SK-N-MC (cell line): ENCODE data around the gene SLC18A3.

Experiments
- DNase-seq: peaks from one replicate; pipeline ENCODE4 v3.0.0-alpha.2; 2011; ENCODE audit warnings: low read depth, low spot score
- H3K27ac ChIP-seq: fragments of 200-600 bp; sonication (generic); 2 replicates; pipeline ENCODE4 v1.5.1; 2016; ENCODE audit warnings: mixed run types
- H3K36me3 ChIP-seq: fragments of 200-600 bp; sonication (generic); 2 replicates; pipeline ENCODE4 v1.6.1; 2017; ENCODE audit warnings: antibody characterized with exemption, low read length, mixed read lengths; ENCODE audit not compliant: insufficient read depth
- H3K4me3 ChIP-seq: fragments of 200-600 bp; sonication (generic); 2 replicates; pipeline ENCODE4 v1.5.1; 2016
- H3K9ac ChIP-seq: fragments of 200-600 bp; sonication (generic); 2 replicates; pipeline ENCODE4 v1.8.0; 2017; ENCODE audit warnings: mixed run types, mixed read lengths; ENCODE audit not compliant: insufficient read length
- H3K9me3 ChIP-seq: fragments of 200-600 bp; sonication (generic); 2 replicates; pipeline ENCODE4 v1.6.1; 2017; ENCODE audit warnings: low read depth, mild to moderate bottlenecking, antibody characterized with exemption, low read length, moderate library complexity, mixed read lengths
- EZH2 ChIP-seq: fragments of 200-600 bp; sonication (generic); IDR thresholded peaks from one replicate; pipeline ENCODE4 v1.6.1; 2017; ENCODE audit warnings: antibody characterized with exemption
- FOXP2 ChIP-seq: optimal IDR thresholded peaks from 2 replicates; pipeline ENCODE3; 2011; ENCODE audit warnings: mild to moderate bottlenecking, moderate library complexity; ENCODE audit not compliant: insufficient read depth; ENCODE audit errors: extremely low read length, control extremely low read depth
- POLR2AphosphoS5 ChIP-seq: IDR thresholded peaks from 2 replicates; pipeline ENCODE4 v1.6.1; 2012; ENCODE audit warnings: mild to moderate bottlenecking, low read depth, low read length, borderline replicate concordance

The SLC18A3 gene

GRCh38 chr10:49593564-49593875 lies 16.6 kb upstream of the SLC18A3 start:
- TF ChIP-seq POLR2AphosphoS5 (no peak), EZH2 (no peak), FOXP2 (no peak)
- no peaks in the 10 kb centered on the region for H3K36me3 ChIP-seq
- no peak overlapping the region for H3K4me3 ChIP-seq
- no peaks in the 10 kb centered on the region for H3K9me3 ChIP-seq
- DNase-seq: no peak
- H3K27ac ChIP-seq: no peak overlapping the region
- no peak overlapping the region for H3K9ac ChIP-seq

- TF ChIP-seq FOXP2 (no peak), EZH2 (no peak), POLR2AphosphoS5 (no peak)
- H3K9ac ChIP-seq: no peak overlapping the region
- H3K27ac ChIP-seq: no peak overlapping the region
- no peak overlapping the region for H3K4me3 ChIP-seq
- H3K36me3 ChIP-seq: no peaks in the 10 kb centered on the region
- H3K9me3 ChIP-seq: no peaks in the 10 kb centered on the region
- no peak for DNase-seq
Observed at GRCh38 chr10:49593998-49594397, 16.1 kb upstream of the SLC18A3 start.

DNA sequence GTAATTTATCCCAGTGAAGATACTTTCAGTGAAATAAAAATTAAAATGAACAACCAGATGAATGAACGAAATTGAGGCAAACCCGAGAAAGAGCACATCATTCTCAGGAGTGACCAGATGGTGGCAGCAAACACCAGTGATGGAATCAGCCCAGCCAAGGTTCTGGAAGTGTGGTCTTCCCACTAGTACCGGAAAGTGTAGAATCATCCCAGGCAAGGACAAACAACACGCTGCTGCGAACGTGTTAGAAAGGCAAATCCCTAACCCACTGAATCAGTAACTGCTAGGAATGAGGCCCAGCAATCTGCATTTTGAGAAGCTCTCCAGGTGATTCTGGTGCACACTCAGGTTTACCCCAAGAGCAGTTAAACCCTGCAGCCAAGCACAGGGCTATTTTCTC lies 15.5 kb upstream of the SLC18A3 start:
- no peak for TF ChIP-seq EZH2
- no peak for TF ChIP-seq POLR2AphosphoS5
- no peak for TF ChIP-seq FOXP2
- Histone ChIP-seq H3K36me3 (no peaks in the 10 kb centered on the region), H3K27ac (no peak overlapping the region), H3K9ac (no peak overlapping the region), H3K9me3 (no peaks in the 10 kb centered on the region), H3K4me3 (no peak overlapping the region; the same call in 1 of the 2 replicates)
- peak; percentile 26 for DNase-seq

- no peak for TF ChIP-seq POLR2AphosphoS5
- TF ChIP-seq EZH2: no peak
- no peak for TF ChIP-seq FOXP2
- Histone ChIP-seq H3K36me3 (no peaks in the 10 kb centered on the region), H3K9ac (no peak overlapping the region), H3K4me3 (no peak overlapping the region), H3K9me3 (no peaks in the 10 kb centered on the region), H3K27ac (no peak overlapping the region)
- no peak for DNase-seq
Observed at GRCh38 chr10:49595003-49595712, 15.0 kb upstream of the SLC18A3 start.

DNA sequence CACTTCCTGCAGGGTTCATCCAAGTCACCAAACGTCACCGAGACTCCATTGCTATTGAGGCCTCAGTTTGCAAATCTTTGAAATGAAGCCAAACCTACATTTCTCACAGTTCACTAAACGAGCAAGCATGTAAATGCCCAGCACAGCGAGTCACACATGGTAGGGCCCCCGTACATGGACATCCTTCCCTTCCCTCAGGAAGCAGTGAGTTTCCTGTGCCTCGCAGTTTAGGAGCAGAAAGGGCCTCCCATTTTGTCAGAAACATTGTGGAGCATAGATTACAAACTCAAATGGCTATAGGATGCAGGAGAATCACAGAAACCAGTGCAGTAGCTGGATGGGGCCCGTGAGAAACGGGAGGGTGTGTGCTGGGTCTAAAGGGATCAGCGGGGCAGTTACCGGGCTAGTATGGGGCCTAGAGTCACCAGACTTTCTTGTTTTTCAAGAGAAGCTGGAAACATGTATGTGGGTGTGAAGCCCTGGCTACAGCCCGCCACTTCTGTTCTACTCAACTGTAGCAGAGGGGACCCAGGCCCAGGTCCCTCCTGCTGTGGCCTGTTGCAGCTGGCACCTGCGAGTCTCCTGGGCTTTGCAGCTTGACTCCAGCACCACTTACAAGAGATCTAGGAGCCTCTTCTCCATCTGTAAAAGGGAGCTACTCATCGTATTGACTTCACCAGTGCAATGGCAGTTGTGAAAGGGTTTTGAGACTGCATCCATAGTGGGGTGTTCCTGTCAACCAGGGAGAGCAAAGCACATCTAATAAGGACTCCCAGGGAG lies 14.2 kb upstream of the SLC18A3 start:
- TF ChIP-seq EZH2 (no peak), POLR2AphosphoS5 (no peak), FOXP2 (no peak)
- no peak overlapping the region for H3K4me3 ChIP-seq
- no peak overlapping the region for H3K9ac ChIP-seq
- H3K9me3 ChIP-seq: no peaks in the 10 kb centered on the region
- no peak for DNase-seq
- no peaks in the 10 kb centered on the region for H3K36me3 ChIP-seq
- H3K27ac ChIP-seq: no peak overlapping the region

GRCh38 chr10:49596493-49596809 lies 13.7 kb upstream of the SLC18A3 start:
- no peak for DNase-seq
- TF ChIP-seq POLR2AphosphoS5 (no peak), FOXP2 (no peak), EZH2 (no peak)
- Histone ChIP-seq H3K36me3 (no peaks in the 10 kb centered on the region), H3K9me3 (no peaks in the 10 kb centered on the region), H3K27ac (no peak overlapping the region), H3K4me3 (no peak overlapping the region), H3K9ac (no peak overlapping the region)

GRCh38 chr10:49596836-49597235 lies 13.3 kb upstream of the SLC18A3 start:
- H3K36me3 ChIP-seq: no peaks in the 10 kb centered on the region
- H3K27ac ChIP-seq: no peak overlapping the region
- no peak overlapping the region for H3K9ac ChIP-seq
- DNase-seq: no peak
- no peaks in the 10 kb centered on the region for H3K9me3 ChIP-seq
- no peak overlapping the region for H3K4me3 ChIP-seq
- TF ChIP-seq FOXP2 (no peak), EZH2 (no peak), POLR2AphosphoS5 (no peak)

DNA sequence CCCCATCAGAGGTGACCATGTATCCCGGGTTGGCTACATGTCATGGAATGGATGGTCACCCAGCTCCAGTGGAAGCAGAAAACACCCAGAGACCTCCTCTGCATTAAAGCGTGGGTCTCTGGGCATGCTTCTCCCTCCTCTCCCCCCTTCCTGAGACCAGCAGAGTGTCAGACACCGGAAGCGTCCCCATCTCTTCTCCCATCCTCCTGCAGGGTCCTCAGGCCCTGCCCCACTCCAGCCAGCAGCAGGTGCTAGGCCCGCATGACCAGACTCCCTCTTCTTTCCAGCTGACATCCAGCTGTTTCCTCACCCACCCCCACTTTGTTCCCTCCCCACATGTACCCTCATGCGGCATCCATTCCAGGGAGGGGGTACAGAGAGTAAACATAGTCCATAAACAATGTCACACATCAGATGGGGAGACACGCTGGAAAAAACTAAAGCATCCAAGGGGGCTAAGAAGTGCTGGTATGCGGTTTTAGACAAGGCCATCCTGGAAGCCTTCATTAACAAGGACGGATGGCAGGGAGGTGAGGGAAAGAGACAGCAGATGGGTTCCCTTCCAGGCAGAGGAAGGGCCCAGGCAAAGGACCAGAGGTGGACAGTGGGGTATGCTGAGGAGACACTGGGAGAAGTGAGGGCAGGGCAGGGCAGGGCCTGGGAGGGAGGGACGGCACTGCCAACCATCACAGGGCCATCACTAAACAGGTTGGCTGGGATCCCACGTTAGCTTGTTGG lies 12.5 kb upstream of the SLC18A3 start:
- H3K9ac ChIP-seq: no peak overlapping the region
- no peaks in the 10 kb centered on the region for H3K36me3 ChIP-seq
- TF ChIP-seq POLR2AphosphoS5: no peak
- no peak for TF ChIP-seq EZH2
- TF ChIP-seq FOXP2: no peak
- H3K4me3 ChIP-seq: no peak overlapping the region
- H3K27ac ChIP-seq: no peak overlapping the region
- DNase-seq: no peak
- no peaks in the 10 kb centered on the region for H3K9me3 ChIP-seq
